Astrocyte of the spinal cord (primary cell): ENCODE measurements around the gene RAB30.
"Not testable (repeated sequence)": the region's sequence is repeated elsewhere in the genome, so short reads cannot be mapped to it uniquely, and the experiment has no call there.

Source experiments
- DNase-seq: peaks from one replicate; pipeline ENCODE4 v3.0.0; 2011; ENCODE audit warnings: low read depth, low spot score
- H3K4me3 ChIP-seq: 2 replicates; pipeline ENCODE4 v1.5.1; 2011; ENCODE audit warnings: low read depth, mild to moderate bottlenecking, low read length, moderate library complexity
- CTCF ChIP-seq: IDR thresholded peaks from 2 replicates; pipeline ENCODE4 v1.5.1; 2012; ENCODE audit warnings: low read depth, mild to moderate bottlenecking, low read length, inconsistent platforms
- in situ Hi-C: cut with HindIII; loops from 2 replicates; pipeline ENCODE4 v1.10.0; 2017; ENCODE audit warnings: low sequenced_read_pairs

The RAB30 gene

GRCh38 chr11:83020942-83021779 is 50.5 kb downstream of the RAB30 start:
- no peak for DNase-seq
- in situ Hi-C loops = no loop called here
- no peak overlapping the region for H3K4me3 ChIP-seq
- no peak for TF ChIP-seq CTCF

GRCh38 chr11:83019888-83020579 is 51.7 kb downstream of the RAB30 start:
- no peak for TF ChIP-seq CTCF
- in situ Hi-C loops = no loop called here

GRCh38 chr11:83014951-83015350 is 56.7 kb downstream of the RAB30 start:
- H3K4me3 ChIP-seq = no peak overlapping the region
- in situ Hi-C loops = no loop called here
- no peak for TF ChIP-seq CTCF
- DNase-seq = no peak

More at GRCh38 chr11:83019888-83020579, 51.7 kb downstream of the RAB30 start:
- DNase-seq = no peak
- H3K4me3 ChIP-seq = no peak overlapping the region

- TF ChIP-seq CTCF = no peak
- in situ Hi-C loops = no loop called here
- H3K4me3 ChIP-seq = no peak overlapping the region
- DNase-seq = no peak
These were observed 59.3 kb downstream of the RAB30 start for GRCh38 chr11:83012168-83013067.

GRCh38 chr11:83011333-83012167 is 60.1 kb downstream of the RAB30 start:
- in situ Hi-C loops = no loop called here
- TF ChIP-seq CTCF = no peak
- peak; percentile 43 for DNase-seq
- H3K4me3 ChIP-seq = no peak overlapping the region

- no peak for TF ChIP-seq CTCF
- no peak for DNase-seq
- in situ Hi-C loops = no loop called here
- no peak overlapping the region for H3K4me3 ChIP-seq
These were observed 61.7 kb downstream of the RAB30 start for GRCh38 chr11:83009999-83010398.

- DNase-seq, H3K4me3 ChIP-seq, in situ Hi-C loops: not testable (repeated sequence)
These were observed 62.6 kb downstream of the RAB30 start for GRCh38 chr11:83009136-83009535.
